Lower leg skin (tissue), 3 donors: Measurements from ENCODE around the gene CHAF1B.

Source experiments
- CTCF ChIP-seq, 3 donors: fragments of 450-650 bp; IDR thresholded peaks; one replicate each; pipeline ENCODE4 v1.5.1; 2016; ENCODE audit warnings: antibody characterized with exemption in 3 of 3, mild to moderate bottlenecking in 3 of 3, moderate library complexity in 2 of 3
- POLR2A ChIP-seq, 2 donors: fragments of 450-650 bp; IDR thresholded peaks; one replicate each; pipeline ENCODE4 v1.6.1; 2016 to 2017; ENCODE audit warnings: antibody characterized with exemption in 2 of 2, mild to moderate bottlenecking in 1 of 2, moderate library complexity in 1 of 2

GRCh38 chr21:36450511-36450910 lies 65.3 kb downstream of the CHAF1B start:
- TF ChIP-seq CTCF (IDR thresholded peaks at IDR 0.05) (no peak), POLR2A (IDR thresholded peaks at IDR 0.05) (no peak)
